Renal cortical epithelial cell (primary cell): ENCODE measurements around the gene DBNL. TPM values are rescaled to one million over a fixed set of nuclear protein-coding genes. Genes with fewer than 3 reads are reported as not detected.

Source experiments
- DNase-seq: peaks from one replicate; pipeline ENCODE4 v3.0.0-alpha.2; 2011; ENCODE audit warnings: low read depth
- total RNA-seq: library from RNA; depleted of rRNA; stranded (reverse); fragments of >200 nt; gene quantifications from 2 replicates; pipeline ENCODE4 v1.2.3, GENCODE V29; 2014

The DBNL gene
- total RNA-seq, 1 donor from 2014 or later: 158 TPM

GRCh38 chr7:44099669-44100068 lies 55.2 kb downstream of the DBNL start:
- DNase-seq: no peak

DNA sequence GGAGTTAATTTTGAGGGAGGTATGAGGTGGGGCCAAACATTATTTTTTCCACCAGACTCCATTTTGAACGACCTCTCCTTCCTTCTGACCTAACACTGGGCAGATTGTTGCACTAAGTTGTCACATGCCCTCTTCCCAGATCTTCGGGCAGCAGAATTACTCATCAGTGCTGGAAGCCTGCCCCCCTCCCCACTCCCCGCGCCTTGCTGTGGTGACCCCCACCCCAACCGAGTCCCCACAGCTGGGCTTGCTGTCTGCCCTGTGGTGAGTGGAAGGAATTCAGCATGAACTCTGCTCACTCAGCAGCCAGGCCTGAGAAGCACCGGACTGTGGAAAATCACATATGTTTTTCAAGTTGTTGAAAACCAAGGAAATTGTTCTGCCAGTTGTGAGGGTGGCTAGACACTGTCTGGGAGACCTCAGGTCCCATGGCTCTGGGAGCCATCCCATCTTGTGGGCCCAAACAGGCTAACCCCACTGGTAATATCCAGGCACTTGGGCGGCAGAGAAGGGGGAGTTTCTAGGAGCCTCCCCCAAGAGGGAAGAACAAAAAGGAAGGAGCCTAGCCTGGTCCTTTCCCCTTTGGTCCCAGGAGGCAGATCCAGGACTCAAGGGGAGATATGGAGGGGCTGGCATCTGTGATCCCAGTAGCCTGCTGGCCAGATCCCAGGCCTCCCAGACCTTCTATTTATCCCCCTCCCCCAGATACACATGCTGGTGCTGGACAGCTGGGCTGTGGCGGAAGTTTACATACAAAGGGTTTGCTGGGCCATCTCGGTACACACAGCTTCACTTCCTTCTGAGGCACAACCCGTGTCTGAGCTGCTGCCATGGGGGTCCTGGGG lies 56.2 kb downstream of the DBNL start:
- peak; percentile 90 for DNase-seq

GRCh38 chr7:44101303-44101965 lies 56.9 kb downstream of the DBNL start:
- DNase-seq: no peak

GRCh38 chr7:44101966-44102845 lies 57.7 kb downstream of the DBNL start:
- DNase-seq: peak; percentile 65

DNA sequence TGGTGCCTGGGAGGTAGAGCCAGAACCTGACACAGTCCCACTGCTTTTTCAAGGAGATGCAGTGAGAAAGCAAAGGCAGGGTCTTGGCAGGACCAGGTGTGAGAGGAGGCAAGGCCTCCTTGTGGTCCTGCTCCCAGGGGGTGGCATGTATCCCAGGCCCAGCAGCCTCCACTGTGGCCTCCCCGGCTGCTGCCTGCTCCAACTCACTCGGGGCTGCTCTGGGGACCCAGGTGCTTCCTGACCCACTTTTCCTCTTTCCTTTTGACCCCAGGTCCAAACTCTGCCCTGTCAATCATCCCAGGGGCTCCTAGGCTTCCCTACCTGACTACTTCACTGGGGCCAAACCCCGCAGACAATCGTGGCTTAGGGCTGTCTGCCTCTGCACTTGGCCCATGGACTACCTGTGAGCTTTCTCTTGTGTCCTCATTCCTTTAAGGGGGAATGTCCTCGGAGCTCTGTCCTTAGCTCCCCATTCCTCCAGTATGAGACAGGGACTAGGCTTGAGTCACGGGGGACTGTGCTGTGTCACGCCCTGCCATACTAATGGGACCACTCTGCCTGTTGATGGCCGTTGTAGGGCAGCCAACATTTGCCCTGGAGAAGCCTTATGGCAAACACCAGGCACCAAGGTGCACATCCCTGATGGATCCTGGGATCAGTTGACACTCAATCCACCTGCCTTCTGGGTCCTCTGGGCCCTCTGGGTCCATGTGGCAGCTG lies 58.5 kb downstream of the DBNL start:
- DNase-seq: no peak

- DNase-seq: no peak
Observed at GRCh38 chr7:44103566-44103922, 59.0 kb downstream of the DBNL start.

DNA sequence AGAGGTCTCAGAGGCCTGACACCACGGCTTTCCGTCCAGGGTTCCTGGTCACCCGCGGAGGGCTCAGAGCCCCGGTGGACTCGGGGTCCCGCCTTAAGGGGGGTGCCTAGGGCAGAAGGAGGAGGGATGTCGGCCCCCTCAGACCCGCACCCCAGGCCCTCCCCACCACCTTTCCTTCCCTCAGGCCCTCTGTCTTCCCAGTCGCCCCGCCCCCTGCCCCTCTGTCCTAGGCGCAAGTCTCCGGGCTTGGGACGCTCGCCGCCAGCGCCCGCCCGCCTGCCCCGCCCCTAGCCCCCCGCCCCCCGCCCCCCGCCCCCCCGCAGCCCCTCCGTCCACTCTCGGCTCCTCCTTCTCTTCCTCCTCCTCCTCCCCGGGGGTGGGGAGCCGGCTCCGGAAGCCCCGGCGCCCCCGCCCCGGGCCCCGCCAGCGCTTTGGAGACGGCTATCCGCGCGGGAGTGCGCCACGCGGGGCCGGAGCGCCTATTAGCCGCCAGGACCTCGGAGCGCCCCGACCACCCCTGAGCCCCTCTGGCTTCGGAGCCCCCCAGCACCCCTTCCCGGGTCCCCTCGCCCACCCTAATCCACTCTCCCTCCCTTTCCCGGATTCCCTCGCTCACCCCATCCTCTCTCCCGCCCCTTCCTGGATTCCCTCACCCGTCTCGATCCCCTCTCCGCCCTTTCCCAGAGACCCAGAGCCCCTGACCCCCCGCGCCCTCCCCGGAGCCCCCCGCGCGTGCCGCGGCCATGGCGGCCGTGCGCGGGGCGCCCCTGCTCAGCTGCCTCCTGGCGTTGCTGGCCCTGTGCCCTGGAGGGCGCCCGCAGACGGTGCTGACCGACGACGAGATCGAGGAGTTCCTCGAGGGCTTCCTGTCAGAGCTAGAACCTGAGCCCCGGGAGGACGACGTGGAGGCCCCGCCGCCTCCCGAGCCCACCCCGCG lies 59.7 kb downstream of the DBNL start, which contains the start of gene AEBP1:
Gene AEBP1 (plus strand): TSS at position 423 of the 937 bp plus-strand sequence. CDS start 321 bp downstream, at position 744.
- peak; percentile 13 for DNase-seq

GRCh38 chr7:44104860-44105771 lies 60.6 kb downstream of the DBNL start:
- DNase-seq: peak; percentile 95

- no peak for DNase-seq
Observed at GRCh38 chr7:44105832-44106231, 61.3 kb downstream of the DBNL start.

GRCh38 chr7:44106311-44107065 lies 62.0 kb downstream of the DBNL start:
- no peak for DNase-seq

DNA sequence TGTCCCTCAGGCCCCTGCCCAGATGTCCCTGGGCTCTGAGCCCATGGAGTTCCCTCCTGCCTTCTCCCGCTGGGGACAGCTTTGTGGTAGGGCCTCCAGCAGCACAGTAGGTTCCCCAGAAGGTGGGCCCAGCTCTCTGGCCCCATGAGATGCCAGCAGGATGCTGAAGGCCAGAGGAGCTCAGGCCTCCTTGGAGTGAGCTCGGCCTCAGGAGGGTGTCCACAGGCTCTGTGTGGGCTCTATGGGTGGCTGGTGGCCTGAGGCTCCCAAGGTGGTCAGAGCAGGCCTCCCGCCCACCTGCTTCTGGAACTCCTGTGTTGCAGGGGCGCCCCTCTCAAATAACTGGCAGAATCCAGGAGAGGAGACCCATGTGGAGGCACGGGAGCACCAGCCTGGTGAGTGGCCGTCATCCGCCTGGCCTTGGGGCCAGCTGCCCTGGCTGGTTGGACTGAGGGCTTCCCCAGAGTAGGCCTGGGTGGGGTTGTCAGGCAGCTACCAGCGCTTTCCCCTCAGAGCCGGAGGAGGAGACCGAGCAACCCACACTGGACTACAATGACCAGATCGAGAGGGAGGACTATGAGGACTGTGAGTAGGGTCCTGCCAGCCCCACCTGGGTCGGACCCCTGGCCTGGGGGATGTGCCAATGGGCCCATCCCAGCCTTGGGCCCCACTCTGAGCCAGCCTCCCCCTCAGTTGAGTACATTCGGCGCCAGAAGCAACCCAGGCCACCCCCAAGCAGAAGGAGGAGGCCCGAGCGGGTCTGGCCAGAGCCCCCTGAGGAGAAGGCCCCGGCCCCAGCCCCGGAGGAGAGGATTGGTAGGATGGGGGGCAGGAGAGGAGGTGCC lies 62.8 kb downstream of the DBNL start:
- DNase-seq: no peak

DNA sequence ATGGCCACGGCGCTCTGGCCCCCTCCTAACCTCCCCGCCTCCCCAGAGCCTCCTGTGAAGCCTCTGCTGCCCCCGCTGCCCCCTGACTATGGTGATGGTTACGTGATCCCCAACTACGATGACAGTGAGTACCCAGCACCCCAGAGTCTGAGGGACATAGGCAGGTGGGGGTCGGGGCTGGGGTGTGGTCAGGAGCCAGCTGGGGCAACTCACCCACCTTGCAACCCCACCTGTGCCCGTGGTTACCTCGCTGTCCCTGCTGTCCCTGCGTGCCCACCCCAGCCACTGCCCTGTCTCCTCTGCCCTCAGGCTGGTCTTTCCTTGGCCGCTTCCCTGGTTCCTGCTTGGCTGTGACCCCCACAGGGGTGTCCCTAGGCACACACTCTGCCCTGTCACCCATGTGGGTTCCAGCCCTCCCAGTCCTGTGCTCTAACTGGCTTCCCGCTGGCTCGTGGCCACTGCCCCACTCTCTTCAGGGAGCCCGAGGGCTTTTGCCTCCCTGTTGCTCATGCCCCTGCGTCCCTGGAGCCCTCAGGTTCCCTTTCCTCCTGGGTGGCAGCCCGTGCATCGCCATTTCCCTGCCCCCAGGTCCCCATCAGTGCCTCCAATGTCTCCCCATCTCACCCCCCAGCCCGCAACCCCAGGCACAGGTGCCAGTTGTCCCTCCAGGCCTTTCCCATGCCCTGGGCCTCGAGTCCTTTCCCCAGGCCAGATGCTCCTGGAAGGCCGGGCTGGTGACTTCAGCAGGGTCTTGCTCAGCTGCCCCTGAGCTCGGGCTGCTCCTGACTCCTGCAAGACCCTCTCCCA lies 63.7 kb downstream of the DBNL start:
- DNase-seq: no peak

DNA sequence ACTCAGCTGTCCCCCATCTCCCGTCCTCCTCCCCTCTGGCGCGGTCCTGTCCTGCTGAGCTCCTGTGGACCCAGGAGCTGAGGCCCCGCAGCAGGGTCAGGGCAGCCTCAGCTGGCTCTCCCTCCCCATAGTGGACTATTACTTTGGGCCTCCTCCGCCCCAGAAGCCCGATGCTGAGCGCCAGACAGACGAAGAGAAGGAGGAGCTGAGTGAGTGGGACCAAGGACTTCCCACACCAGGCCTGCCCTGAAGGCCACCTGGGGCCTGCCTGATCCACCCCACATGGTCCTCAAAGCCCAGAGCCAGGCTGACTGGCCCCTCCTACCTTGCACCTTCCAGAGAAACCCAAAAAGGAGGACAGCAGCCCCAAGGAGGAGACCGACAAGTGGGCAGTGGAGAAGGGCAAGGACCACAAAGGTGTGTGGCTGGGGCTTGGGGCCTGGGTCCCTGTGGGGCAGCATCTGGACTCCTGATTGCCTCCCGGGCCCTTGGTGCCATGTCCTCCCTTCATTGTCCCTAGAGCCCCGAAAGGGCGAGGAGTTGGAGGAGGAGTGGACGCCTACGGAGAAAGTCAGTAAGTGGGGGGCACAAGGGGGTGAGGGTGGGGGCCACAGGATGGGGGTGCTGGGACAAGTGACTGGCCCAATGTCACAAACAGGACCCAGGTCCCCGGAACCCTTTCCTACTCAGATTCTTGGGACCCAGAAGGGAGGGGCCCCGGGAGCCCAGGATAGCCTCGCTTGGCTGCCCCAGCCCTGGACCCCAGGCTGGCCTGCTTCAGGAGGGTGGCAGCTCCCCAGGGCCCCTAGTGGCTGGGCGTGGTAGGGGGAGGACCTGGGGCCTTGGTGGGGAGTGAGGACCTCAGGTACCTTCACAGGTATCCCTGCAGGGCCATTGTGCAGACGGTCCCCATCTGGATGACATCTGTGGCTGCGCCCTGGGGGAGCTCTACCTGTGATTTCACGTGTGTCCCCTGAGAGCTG lies 64.6 kb downstream of the DBNL start:
- DNase-seq: no peak

- DNase-seq: no peak
Observed at GRCh38 chr7:44109991-44110390, 65.5 kb downstream of the DBNL start.
